ENCODE results near the gene CFAP97D1.
"Not testable (repeated sequence)": the region's sequence is repeated elsewhere in the genome, so short reads cannot be mapped to it uniquely, and the experiment has no call there.

The CFAP97D1 gene

GRCh38 chr17:43768382-43768781 is 11.9 kb upstream of the CFAP97D1 start:
- no peak for DNase-seq (ENCODE audit: low read depth)

GRCh38 chr17:43768943-43769342 is 11.3 kb upstream of the CFAP97D1 start:
- no peak for DNase-seq (ENCODE audit: low read depth)

DNA sequence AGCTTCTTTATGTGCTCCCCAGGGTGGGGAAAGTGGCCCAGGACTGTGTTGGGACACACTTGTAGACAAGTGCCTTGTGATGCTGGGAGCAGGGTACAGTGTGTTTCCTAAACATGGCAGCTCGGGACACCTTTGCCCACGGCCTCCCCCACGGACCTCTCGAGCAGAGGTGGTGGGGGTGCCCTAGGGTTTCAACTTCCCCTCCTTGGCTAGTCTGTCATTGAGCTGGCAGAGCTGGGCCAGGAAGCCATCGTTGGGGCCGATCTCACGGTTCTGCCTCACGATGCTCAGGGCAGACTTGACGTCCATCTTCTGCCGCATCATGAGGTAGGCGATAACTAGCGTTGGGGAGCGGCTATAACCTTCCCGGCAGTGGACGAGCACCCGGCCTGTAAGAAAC is 10.8 kb upstream of the CFAP97D1 start:
- DNase-seq (ENCODE audit: low read depth), result no peak

DNA sequence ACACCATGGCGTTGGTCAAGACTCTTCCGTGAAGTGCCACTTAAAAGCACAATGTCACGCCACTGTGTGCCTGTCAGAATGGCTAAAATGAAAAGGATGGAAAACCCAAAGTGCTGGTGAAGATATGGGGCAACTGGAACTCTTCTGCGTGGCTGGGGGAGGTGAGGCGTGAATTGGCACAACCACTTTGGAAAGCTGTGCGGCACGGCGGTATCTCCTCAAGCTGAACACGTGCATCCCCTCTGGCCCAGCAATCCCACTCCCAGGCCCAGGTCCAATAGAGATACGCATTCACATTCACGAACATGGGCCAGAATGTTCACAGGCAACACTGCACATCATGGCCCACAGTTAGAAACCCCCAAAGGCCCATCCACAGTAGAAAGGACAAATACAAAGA is 10.4 kb upstream of the CFAP97D1 start:
- no peak for DNase-seq (ENCODE audit: low read depth)

- DNase-seq (ENCODE audit: low read depth), result no peak
These were observed 9.3 kb upstream of the CFAP97D1 start for GRCh38 chr17:43770957-43771356.

DNA sequence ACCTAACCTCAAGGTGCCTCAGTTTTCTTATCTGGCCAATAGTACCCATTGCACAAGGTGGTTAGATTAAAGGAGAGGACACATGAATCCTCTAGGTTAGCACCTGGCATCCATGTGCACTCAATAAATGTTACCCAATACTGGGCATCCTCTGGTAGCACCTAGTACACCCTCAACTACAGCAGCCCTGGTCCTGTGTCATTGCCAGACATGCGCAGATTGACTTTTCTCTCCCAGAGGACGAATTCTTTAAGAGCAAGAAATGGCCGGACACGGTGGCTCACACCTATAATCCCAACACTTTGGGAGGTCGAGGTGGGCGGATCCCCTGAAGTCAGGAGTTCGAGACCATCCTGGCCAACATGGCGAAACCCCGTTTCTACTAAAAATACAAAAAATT is 8.8 kb upstream of the CFAP97D1 start:
- no peak for DNase-seq (ENCODE audit: low read depth)

- DNase-seq (ENCODE audit: low read depth), result no peak
These were observed 7.2 kb upstream of the CFAP97D1 start for GRCh38 chr17:43772877-43773648.

DNA sequence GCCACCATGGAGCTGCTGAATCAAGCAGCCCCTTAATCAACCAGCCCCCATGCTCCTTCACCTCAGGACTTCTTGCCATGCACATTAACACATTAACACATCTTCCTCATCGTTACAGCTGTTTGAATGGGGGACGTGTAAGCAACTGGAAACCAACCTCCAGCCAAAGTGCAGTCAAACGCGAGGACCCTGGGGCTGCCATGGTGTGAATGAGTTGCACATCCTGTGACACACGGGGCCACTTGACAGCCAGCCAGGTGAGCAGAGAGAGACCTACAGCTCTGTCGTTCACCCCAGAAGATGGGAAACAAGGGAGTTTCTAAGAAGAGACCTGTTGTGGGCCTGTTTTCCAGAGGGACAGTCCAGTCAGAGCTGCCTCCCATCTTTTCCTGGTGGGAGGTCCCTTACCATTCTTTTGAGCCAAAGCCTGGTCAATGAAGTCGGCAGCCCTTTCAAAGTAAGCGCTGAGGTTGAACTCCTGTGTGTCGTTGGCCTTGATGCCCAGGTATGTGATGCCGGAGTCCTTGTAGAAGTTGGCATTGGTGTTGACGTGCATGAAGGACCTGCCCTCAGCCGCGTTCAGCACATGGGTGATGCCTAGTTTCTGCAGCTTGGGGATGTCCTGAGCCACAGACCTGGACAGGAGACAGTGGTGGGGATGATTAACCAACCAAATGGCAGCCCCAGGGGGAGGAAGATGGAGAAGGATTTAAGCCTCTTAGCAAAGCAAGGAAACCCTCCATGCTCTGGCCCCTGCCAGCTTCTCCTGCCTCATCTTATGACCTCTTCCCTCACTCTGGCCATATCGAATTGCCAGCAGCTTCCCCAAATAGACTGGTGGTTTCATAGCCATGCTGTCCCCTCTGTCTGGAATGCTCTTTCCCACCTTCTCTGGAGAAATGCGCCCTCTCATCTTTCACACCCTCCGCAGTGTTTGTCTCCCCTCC is 5.7 kb upstream of the CFAP97D1 start:
- no peak for DNase-seq (ENCODE audit: low read depth)

GRCh38 chr17:43778337-43779144 is 1.7 kb upstream of the CFAP97D1 start, which contains the start of gene DUSP3:
Gene DUSP3, minus strand, starts transcription at chr17:43778977. Its CDS starts 53 bp downstream, at chr17:43778924.
- peak; percentile 54 for DNase-seq (ENCODE audit: low read depth)

GRCh38 chr17:43779145-43780125 is 800 bp upstream of the CFAP97D1 start:
- no peak for DNase-seq (ENCODE audit: low read depth)

- no peak for DNase-seq (ENCODE audit: low read depth)
These were observed 2.9 kb downstream of the CFAP97D1 start for GRCh38 chr17:43782913-43783680.

- no peak for DNase-seq (ENCODE audit: low read depth)
These were observed 3.8 kb downstream of the CFAP97D1 start for GRCh38 chr17:43784068-43784467.

- no peak for DNase-seq (ENCODE audit: low read depth)
These were observed 4.4 kb downstream of the CFAP97D1 start for GRCh38 chr17:43784628-43785101.

DNA sequence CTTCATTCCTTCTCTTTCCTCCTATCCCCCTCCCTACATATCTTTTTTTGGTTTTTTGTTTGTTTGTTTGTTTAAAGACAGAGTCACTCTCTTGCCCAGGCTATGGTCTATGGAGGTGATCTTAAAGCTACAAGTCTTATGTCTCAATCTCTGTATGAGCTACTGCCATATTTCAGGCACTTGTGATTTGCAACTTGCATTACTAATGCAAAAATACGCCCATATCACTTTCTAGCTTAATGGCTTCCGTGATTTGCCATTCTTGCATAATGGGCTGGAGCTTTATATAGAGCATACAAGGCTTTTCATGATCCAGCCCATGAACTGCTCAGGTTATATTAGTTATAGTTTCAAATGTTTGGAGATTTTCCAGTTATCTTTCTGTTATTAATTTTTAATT is 7.5 kb downstream of the CFAP97D1 start:
- no peak for DNase-seq (ENCODE audit: low read depth)

- DNase-seq (ENCODE audit: low read depth), result no peak
These were observed 8.3 kb downstream of the CFAP97D1 start for GRCh38 chr17:43788540-43788939.

DNA sequence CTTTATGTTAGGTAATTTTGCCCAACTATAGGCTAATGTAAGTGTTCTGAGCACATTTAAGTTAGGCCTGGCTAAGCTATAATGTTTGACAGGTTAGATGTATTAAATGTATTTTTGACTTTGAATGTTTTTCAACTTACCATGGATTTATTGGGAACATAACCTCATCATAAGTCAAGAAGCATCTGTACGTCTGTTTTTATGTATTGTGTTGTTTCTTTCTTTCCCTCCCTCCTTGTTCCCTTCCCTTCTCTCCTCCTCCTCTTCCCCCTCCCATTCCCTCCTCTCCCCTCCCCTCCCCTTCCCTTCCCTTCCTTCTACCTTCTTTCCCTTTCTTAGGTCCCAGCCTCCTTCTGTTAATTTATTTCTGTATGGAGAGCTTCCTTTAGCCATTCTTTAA is 9.2 kb downstream of the CFAP97D1 start:
- no peak for DNase-seq (ENCODE audit: low read depth)

- no peak for DNase-seq (ENCODE audit: low read depth)
These were observed 10.2 kb downstream of the CFAP97D1 start for GRCh38 chr17:43790311-43790940.

DNA sequence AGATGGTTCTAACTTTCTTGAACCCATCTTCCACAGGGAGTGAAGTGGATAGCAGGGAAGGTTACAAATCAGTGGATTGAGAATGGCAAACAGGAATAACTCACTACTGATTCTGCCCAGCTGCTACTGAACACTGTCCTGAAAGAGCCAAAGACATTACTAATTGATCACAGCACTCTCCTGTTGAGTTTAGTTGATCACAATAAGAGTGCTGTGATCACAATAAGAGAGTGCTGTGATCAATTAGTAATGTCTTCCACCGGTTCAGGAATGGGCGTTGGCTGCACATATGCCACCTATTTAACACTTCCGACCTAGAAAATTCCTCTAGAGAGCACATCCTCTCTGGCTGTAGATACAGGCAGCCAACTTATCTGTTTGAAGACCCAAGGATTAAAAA is 11.4 kb downstream of the CFAP97D1 start:
- no peak for DNase-seq (ENCODE audit: low read depth)

- not testable (repeated sequence) for DNase-seq (ENCODE audit: low read depth)
These were observed 12.4 kb downstream of the CFAP97D1 start for GRCh38 chr17:43792668-43793067.
